MG63 (cell line): ENCODE results near the gene ASXL2. TPM values are rescaled to one million over a fixed set of nuclear protein-coding genes. Genes with fewer than 3 reads are reported as not detected.
A peak's percentile ranks its signal among the peaks of the same experiment; 100 is the strongest.
"Not testable (repeated sequence)": the region's sequence is repeated elsewhere in the genome, so short reads cannot be mapped to it uniquely, and the experiment has no call there.

ENCODE experiments used
- DNase-seq: peaks from one replicate; pipeline ENCODE4 v3.0.0-alpha.2; 2020
- H3K27me3 ChIP-seq: fragments of 250-450 bp; sonication (Bioruptor Pico); 2 replicates; pipeline ENCODE4 v1.5.1; 2020; ENCODE audit warnings: mild to moderate bottlenecking, moderate library complexity
- H3K36me3 ChIP-seq: fragments of 250-450 bp; sonication (Bioruptor Pico); 2 replicates; pipeline ENCODE4 v1.5.1; 2020; ENCODE audit warnings: mild to moderate bottlenecking, moderate library complexity
- H3K4me3 ChIP-seq: fragments of 250-450 bp; sonication (Bioruptor Pico); 2 replicates; pipeline ENCODE4 v1.5.1; 2020; ENCODE audit warnings: mild to moderate bottlenecking, moderate library complexity
- H3K9me3 ChIP-seq: fragments of 250-450 bp; sonication (Bioruptor Pico); 2 replicates; pipeline ENCODE4 v1.5.1; 2020; ENCODE audit warnings: mild to moderate bottlenecking, moderate library complexity
- total RNA-seq: library from RNA; depleted of rRNA; stranded (reverse); fragments of >200 nt; shearing (Covaris generic); gene quantifications from 2 replicates; pipeline ENCODE4 v1.2.3, GENCODE V29; 2014; ENCODE audit warnings: low replicate concordance

ASXL2 gene
- total RNA-seq, 1 experiment from 2014 or later = 3.6 TPM

DNA sequence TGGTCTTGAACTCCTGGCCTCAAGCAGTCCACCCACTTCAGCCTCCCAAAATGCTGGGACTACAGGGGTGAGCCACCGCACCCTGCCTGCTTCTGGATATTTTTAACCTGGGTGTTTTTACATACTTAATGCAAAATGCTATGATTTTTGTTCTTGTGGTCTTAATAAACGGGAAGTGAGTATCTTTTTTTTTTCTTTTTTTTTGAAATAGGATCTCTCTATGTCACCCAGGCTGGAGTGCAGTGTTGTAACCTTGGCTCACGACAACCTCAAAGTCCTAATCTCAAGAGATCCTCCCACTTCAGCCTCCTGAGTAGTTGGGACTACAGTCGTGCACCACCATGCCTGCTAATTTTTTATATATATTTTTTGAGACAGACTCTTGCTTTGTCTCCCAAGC is 19.2 kb upstream of the ASXL2 start:
- no peak overlapping the region for H3K4me3 ChIP-seq

DNA sequence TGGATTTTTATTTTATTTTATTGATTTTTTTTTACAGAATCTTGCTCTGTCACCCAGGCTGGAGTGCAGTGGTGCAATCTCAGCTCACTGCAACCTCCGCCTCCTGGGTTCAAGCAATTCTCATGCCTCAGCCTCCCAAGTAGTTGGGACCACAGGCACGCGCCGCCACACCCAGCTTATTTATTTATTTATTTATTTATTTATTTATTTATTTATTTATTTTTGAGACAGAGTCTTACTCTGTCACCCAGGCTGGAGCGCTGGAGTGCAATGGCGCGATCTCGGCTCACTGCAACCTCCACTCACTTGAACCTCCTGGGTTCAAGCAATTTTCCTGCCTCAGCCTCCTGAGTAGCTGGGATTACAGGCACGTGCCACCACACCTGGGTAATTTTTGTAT is 18.0 kb upstream of the ASXL2 start:
- not testable (repeated sequence) for H3K9me3 ChIP-seq, H3K4me3 ChIP-seq, H3K36me3 ChIP-seq, DNase-seq, H3K27me3 ChIP-seq

More for the DNA sequence above, 19.2 kb upstream of the ASXL2 start:
- H3K27me3 ChIP-seq = no peaks in the 10 kb centered on the region
- no peaks in the 10 kb centered on the region for H3K9me3 ChIP-seq
- DNase-seq = no peak
- no peaks in the 10 kb centered on the region for H3K36me3 ChIP-seq

DNA sequence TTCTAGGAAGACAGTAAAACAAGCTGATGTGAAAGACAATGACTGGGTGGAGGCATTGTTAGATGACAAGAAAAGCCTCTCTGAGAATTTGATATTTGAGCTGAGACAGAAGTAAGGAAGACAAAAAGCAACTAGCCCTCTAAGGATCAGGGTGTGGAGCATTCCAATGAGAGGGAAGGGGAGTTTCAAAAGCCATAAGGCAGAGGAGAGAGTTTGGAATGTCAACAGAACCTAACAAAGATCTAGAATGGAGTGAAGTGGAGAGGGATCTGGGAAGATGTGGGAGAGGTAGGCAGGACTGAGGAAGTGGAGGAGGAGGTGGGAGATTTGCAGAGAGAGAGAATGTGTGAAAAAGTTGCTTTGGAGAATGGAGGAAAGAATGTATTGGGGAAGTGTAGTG is 17.3 kb upstream of the ASXL2 start:
- H3K27me3 ChIP-seq = no peaks in the 10 kb centered on the region
- DNase-seq = no peak
- H3K9me3 ChIP-seq = no peaks in the 10 kb centered on the region
- H3K4me3 ChIP-seq = no peak overlapping the region
- H3K36me3 ChIP-seq = no peaks in the 10 kb centered on the region

DNA sequence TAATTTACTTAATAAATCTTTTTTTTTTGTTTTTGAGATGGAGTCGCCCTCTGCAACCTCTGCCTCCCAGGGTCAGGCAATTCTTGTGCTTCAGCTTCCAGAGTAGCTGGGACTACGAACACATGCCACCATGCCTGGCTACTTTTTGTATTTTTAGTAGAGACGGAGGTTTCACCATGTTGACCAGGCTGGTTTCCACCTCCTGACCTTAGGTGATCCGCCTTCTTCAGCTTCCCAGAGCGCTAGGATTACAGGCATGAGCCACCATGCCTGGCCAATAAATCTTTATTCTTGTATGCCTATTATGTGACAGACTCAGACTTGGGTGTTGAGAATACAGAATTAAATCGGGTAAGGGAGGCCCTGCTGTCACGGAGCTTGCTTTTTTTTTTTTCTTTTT is 16.7 kb upstream of the ASXL2 start:
- no peak overlapping the region for H3K4me3 ChIP-seq
- no peaks in the 10 kb centered on the region for H3K36me3 ChIP-seq
- H3K9me3 ChIP-seq = no peaks in the 10 kb centered on the region
- no peaks in the 10 kb centered on the region for H3K27me3 ChIP-seq
- DNase-seq = no peak

GRCh38 chr2:25894135-25894830 is 16.0 kb upstream of the ASXL2 start:
- Histone ChIP-seq H3K9me3 (no peaks in the 10 kb centered on the region), H3K4me3 (no peak overlapping the region), H3K36me3 (no peaks in the 10 kb centered on the region), H3K27me3 (no peaks in the 10 kb centered on the region)
- DNase-seq = peak; percentile 57

DNA sequence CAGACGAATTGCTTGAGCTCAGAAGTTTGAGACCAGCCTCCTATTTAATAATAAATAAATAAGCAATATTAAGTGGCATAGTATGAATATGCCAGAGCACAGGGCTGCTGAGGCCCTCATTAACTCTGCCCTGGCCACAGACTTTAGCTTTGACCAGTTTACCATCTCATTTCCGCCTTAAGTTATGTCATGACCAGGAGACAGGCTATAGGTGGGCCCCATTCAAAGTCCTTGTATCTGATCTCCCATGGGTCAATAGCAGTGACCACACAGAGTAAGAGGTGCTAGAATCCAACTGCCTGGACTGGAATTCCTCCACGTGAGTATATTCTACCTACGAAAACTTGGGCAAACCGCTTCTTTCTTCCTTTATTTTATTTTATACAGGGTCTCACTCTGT is 13.4 kb upstream of the ASXL2 start:
- H3K9me3 ChIP-seq = no peaks in the 10 kb centered on the region
- DNase-seq = no peak

DNA sequence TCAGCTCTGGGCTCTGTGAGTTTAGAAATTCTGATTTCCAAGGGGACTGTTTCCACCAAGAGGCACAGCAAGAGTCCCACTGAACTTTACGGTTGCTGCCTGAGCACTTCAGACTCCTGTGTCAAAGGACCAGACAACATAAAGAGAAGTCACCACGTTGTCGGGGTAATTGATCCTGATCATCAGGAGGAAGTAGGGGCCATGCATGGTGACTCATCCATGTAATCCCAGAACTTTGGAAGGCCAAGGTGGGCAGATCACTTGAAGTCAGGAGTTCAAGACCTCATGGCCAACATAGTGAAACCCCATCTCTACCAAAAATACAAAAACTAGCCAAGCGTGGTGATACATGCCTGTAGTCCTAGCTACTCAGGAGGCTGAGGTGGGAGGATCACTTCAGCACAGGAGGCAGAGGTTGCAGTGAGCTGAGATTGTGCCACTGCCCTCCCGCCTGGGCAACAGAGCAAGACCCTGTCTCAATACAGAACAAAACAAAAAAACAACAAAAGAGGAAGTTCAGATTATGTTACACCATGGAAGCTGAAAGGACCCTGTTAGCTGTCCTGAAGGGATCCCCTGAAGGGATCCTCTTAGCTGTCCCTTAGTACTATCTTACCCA is 9.4 kb upstream of the ASXL2 start:
- H3K9me3 ChIP-seq = no peaks in the 10 kb centered on the region
- no peaks in the 10 kb centered on the region for H3K36me3 ChIP-seq
- no peak overlapping the region for H3K4me3 ChIP-seq
- no peaks in the 10 kb centered on the region for H3K27me3 ChIP-seq
- DNase-seq = no peak

More for the DNA sequence above, 13.4 kb upstream of the ASXL2 start:
- Histone ChIP-seq H3K4me3 (no peak overlapping the region), H3K27me3 (no peaks in the 10 kb centered on the region), H3K36me3 (no peaks in the 10 kb centered on the region)

DNA sequence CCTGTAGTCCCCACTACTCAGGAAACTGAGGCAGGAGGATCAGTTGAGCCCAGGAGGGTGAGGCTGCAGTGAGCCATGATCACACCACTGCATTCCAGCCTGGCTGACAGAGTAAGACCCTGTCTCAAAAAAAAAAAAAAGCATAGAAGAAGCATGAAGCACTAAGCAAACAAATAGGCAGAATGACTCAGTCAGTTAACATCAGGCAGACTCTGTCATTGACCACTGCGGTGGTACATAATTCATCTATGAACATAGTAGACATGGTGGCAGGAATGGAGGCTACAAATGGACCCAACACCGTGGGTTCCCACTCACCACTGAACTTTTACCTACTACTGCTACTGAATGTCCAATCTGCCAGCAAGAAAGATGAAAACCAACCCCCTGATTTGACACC is 7.6 kb upstream of the ASXL2 start:
- DNase-seq = peak; percentile 53
- Histone ChIP-seq H3K9me3 (no peaks in the 10 kb centered on the region), H3K36me3 (no peaks in the 10 kb centered on the region), H3K27me3 (no peaks in the 10 kb centered on the region), H3K4me3 (no peak overlapping the region)

DNA sequence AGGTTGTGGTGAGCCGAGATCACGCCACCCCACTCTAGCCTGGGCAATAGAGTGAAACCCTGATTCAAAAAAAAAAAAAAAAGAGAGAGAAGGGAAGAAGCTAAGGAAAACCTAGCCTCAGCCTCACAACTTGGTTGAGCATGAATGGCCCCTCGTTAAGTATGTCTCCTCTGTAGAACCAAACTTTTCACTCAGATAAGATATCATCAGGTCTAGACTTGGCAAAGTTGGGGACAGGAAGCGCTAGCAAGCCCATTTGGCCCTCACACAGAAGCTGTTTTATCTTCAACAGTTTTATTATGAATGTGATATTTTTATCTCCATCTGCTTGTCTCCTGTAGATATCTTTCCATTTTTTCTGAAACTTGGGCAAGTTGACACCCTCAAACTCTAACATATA is 3.5 kb upstream of the ASXL2 start:
- H3K9me3 ChIP-seq = no peaks in the 10 kb centered on the region
- no peak for DNase-seq

DNA sequence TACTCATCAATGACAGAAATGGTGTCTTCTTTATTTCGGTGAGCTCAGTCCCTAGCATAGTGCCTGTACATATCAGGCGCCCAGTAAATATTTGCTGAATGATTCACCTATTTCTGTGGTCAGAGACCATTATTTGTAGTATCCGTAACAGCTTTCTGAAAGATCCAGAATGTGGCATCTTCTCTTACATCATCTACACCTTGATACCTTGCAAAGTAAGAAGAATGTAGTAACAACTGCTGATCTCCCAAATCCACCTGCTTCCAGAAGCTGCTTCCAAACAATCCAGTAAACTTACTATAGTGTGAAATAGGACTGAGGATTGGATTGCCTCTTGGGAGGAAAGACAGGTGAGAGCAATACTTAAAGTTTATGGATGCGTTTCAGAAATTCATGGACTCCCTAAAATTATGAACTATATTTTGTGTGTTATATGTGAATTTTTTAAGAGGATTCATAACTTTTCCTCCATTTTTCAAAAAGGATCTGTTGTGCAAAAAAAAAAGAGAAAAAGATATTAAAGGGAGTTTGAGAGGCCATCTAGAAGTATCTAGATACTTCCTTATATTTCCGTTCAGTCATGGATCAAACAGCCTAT is 945 bp upstream of the ASXL2 start:
- peaks cover 3% of the 10 kb centered on the region; the same call in 1 of the 2 replicates for H3K36me3 ChIP-seq
- no peaks in the 10 kb centered on the region for H3K9me3 ChIP-seq
- no peaks in the 10 kb centered on the region for H3K27me3 ChIP-seq
- H3K4me3 ChIP-seq = peak overlapping the region; percentile 95
- no peak for DNase-seq

More for the DNA sequence above, 3.5 kb upstream of the ASXL2 start:
- Histone ChIP-seq H3K4me3 (no peak overlapping the region), H3K36me3 (peaks cover 3% of the 10 kb centered on the region; the same call in 1 of the 2 replicates), H3K27me3 (no peaks in the 10 kb centered on the region)

- Histone ChIP-seq H3K9me3 (no peaks in the 10 kb centered on the region), H3K36me3 (peaks cover 3% of the 10 kb centered on the region; the same call in 1 of the 2 replicates), H3K4me3 (peak overlapping the region; percentile 95), H3K27me3 (no peaks in the 10 kb centered on the region)
- DNase-seq = peak; percentile 39
These were observed 591 bp downstream of the ASXL2 start for GRCh38 chr2:25877431-25878360.

- no peak for DNase-seq
- no peak overlapping the region for H3K4me3 ChIP-seq
- H3K9me3 ChIP-seq = no peaks in the 10 kb centered on the region
- no peaks in the 10 kb centered on the region for H3K27me3 ChIP-seq
- no peaks in the 10 kb centered on the region; the same call in 1 of the 2 replicates for H3K36me3 ChIP-seq
These were observed 6.2 kb downstream of the ASXL2 start for GRCh38 chr2:25872134-25872533.

GRCh38 chr2:25867396-25868003 is 10.8 kb downstream of the ASXL2 start:
- Histone ChIP-seq H3K4me3 (no peak overlapping the region), H3K27me3 (no peaks in the 10 kb centered on the region), H3K36me3 (no peaks in the 10 kb centered on the region; the same call in 1 of the 2 replicates), H3K9me3 (no peaks in the 10 kb centered on the region)
- no peak for DNase-seq

GRCh38 chr2:25856377-25856776 is 21.9 kb downstream of the ASXL2 start:
- Histone ChIP-seq H3K9me3 (no peaks in the 10 kb centered on the region), H3K4me3 (no peak overlapping the region), H3K36me3 (peaks cover 3% of the 10 kb centered on the region; the same call in 1 of the 2 replicates), H3K27me3 (no peaks in the 10 kb centered on the region)
- DNase-seq = no peak

- Histone ChIP-seq H3K4me3 (no peak overlapping the region), H3K27me3 (no peaks in the 10 kb centered on the region), H3K9me3 (no peaks in the 10 kb centered on the region), H3K36me3 (peaks cover 3% of the 10 kb centered on the region; the same call in 1 of the 2 replicates)
- no peak for DNase-seq
These were observed 23.2 kb downstream of the ASXL2 start for GRCh38 chr2:25855065-25855464.

GRCh38 chr2:25854613-25855012 is 23.7 kb downstream of the ASXL2 start:
- H3K36me3 ChIP-seq = peaks cover 3% of the 10 kb centered on the region; the same call in 1 of the 2 replicates
- no peak for DNase-seq
- no peaks in the 10 kb centered on the region for H3K27me3 ChIP-seq

More at GRCh38 chr2:25854613-25855012, 23.7 kb downstream of the ASXL2 start:
- Histone ChIP-seq H3K4me3 (no peak overlapping the region), H3K9me3 (no peaks in the 10 kb centered on the region)
